Trophoblast cell (in vitro differentiated cells and primary cell): Measurements from ENCODE around the gene TNS3.
A peak's percentile ranks its signal among the peaks of the same experiment; 100 is the strongest.

Experiments used
- DNase-seq, 2 donors: peaks; one replicate each; pipeline ENCODE4 v3.0.0-alpha.2; 2016
- H2AFZ ChIP-seq: 2 replicates; pipeline ENCODE4 v1.6.1; 2013; ENCODE audit warnings: low read length, moderate library complexity, mild to moderate bottlenecking; ENCODE audit not compliant: insufficient read depth, poor library complexity
- H2AK5ac ChIP-seq: 2 replicates; pipeline ENCODE4 v1.6.1; 2013; ENCODE audit warnings: mild to moderate bottlenecking, low read length
- H2BK120ac ChIP-seq: 2 replicates; pipeline ENCODE4 v1.6.1; 2013; ENCODE audit warnings: low read length, mild to moderate bottlenecking, moderate library complexity; ENCODE audit not compliant: insufficient read depth, poor library complexity
- H2BK12ac ChIP-seq: 2 replicates; pipeline ENCODE4 v1.6.1; 2013; ENCODE audit warnings: mild to moderate bottlenecking, low read length, moderate library complexity
- H2BK5ac ChIP-seq: 2 replicates; pipeline ENCODE4 v1.6.1; 2013; ENCODE audit warnings: low read length, low read depth, moderate library complexity, mild to moderate bottlenecking; ENCODE audit not compliant: poor library complexity
- H3K14ac ChIP-seq: 2 replicates; pipeline ENCODE4 v1.6.1; 2013; ENCODE audit warnings: mild to moderate bottlenecking, low read length
- H3K18ac ChIP-seq: 2 replicates; pipeline ENCODE4 v1.6.1; 2013; ENCODE audit warnings: mild to moderate bottlenecking, low read length
- H3K23ac ChIP-seq: 2 replicates; pipeline ENCODE4 v1.6.1; 2013; ENCODE audit warnings: low read length
- H3K27ac ChIP-seq: 2 replicates; pipeline ENCODE4 v1.5.1; 2013; ENCODE audit warnings: low read depth, mild to moderate bottlenecking, inconsistent platforms, low read length, moderate library complexity
- H3K27me3 ChIP-seq: 2 replicates; pipeline ENCODE4 v1.6.1; 2013; ENCODE audit warnings: inconsistent platforms, mild to moderate bottlenecking, low read length, moderate library complexity; ENCODE audit not compliant: insufficient read depth
- H3K36me3 ChIP-seq, 2 experiments: 1 replicate in 1 of 2; 2 replicates in 1 of 2; pipeline ENCODE4 v1.6.1; 2013; ENCODE audit warnings: low read length in 2 of 2, mild to moderate bottlenecking in 2 of 2, moderate library complexity in 1 of 2; ENCODE audit not compliant: insufficient read depth in 2 of 2, control insufficient read depth in 1 of 2
- H3K4ac ChIP-seq: 2 replicates; pipeline ENCODE4 v1.6.1; 2013; ENCODE audit warnings: low read depth, mild to moderate bottlenecking, low read length, moderate library complexity
- H3K4me1 ChIP-seq, 2 experiments: 1 replicate in 1 of 2; 2 replicates in 1 of 2; pipeline ENCODE4 v1.6.1; 2013; ENCODE audit warnings: low read length in 2 of 2, mild to moderate bottlenecking in 2 of 2, moderate library complexity in 1 of 2; ENCODE audit not compliant: insufficient read depth in 2 of 2, control insufficient read depth in 1 of 2
- H3K4me2 ChIP-seq: 2 replicates; pipeline ENCODE4 v1.6.1; 2013; ENCODE audit warnings: inconsistent platforms, mild to moderate bottlenecking, low read length, moderate library complexity
- H3K4me3 ChIP-seq: 2 replicates; pipeline ENCODE4 v1.5.1; 2013; ENCODE audit warnings: mild to moderate bottlenecking, low read depth, low read length, inconsistent platforms
- H3K79me1 ChIP-seq: one replicate; pipeline ENCODE4 v1.6.1; 2013; ENCODE audit warnings: low read length
- H3K79me2 ChIP-seq: 2 replicates; pipeline ENCODE4 v1.6.1; 2013; ENCODE audit warnings: low read length, mild to moderate bottlenecking; ENCODE audit not compliant: control insufficient read depth, insufficient read depth, poor library complexity
- H3K9ac ChIP-seq: 2 replicates; pipeline ENCODE4 v1.6.1; 2013; ENCODE audit warnings: mild to moderate bottlenecking, low read length
- H3K9me3 ChIP-seq: 2 replicates; pipeline ENCODE4 v1.6.1; 2013; ENCODE audit warnings: low read depth, mild to moderate bottlenecking, control low read depth, inconsistent platforms, low read length; ENCODE audit not compliant: insufficient read depth
- H4K12ac ChIP-seq: 2 replicates; pipeline ENCODE4 v1.6.1; 2013; ENCODE audit warnings: low read depth, mild to moderate bottlenecking, low read length, moderate library complexity
- H4K8ac ChIP-seq: 2 replicates; pipeline ENCODE4 v1.6.1; 2013; ENCODE audit warnings: low read depth, mild to moderate bottlenecking, low read length, moderate library complexity
- H4K91ac ChIP-seq: one replicate; pipeline ENCODE4 v1.6.1; 2013; ENCODE audit warnings: low read depth, mild to moderate bottlenecking, low read length, moderate library complexity
- WGBS: extraction: QIAGEN DNeasy Blood & Tissue Kit; methylation state at CpG from one replicate; pipeline ENCODE4 v1.1.7; 2013; ENCODE audit warnings: missing lambda C conversion rate; ENCODE audit not compliant: insufficient read length, insufficient coverage; ENCODE audit errors: extremely low coverage; 5-methylcytosine and 5-hydroxymethylcytosine counted together

The TNS3 gene

GRCh38 chr7:47596502-47597202, 14.7 kb upstream of the TNS3 start:
- H4K12ac ChIP-seq: no peak overlapping the region
- no peak overlapping the region for H3K14ac ChIP-seq
- no peaks in the 10 kb centered on the region for H3K27me3 ChIP-seq
- peaks cover 2% of the 10 kb centered on the region for H3K79me2 ChIP-seq
- H3K4me1 ChIP-seq: peaks cover 5 to 7% of the 10 kb centered on the region in 2 experiments
- DNase-seq: no peak
- no peak overlapping the region for H3K18ac ChIP-seq
- no peak overlapping the region for H2BK5ac ChIP-seq
- H3K36me3 ChIP-seq: peaks cover 0 to 4% of the 10 kb centered on the region in 2 experiments
- H2BK120ac ChIP-seq: no peak overlapping the region
- H4K8ac ChIP-seq: no peak overlapping the region
- H2BK12ac ChIP-seq: no peak overlapping the region
- H3K4me2 ChIP-seq: no peak overlapping the region
- no peak overlapping the region for H3K27ac ChIP-seq
- H3K4ac ChIP-seq: no peak overlapping the region
- H3K4me3 ChIP-seq: no peak overlapping the region
- H3K9ac ChIP-seq: no peak overlapping the region
- H2AFZ ChIP-seq: no peak overlapping the region
- WGBS: no CpG with 5 or more reads among the region's 12 CpGs
- H4K91ac ChIP-seq: no peak overlapping the region
- peaks cover 19% of the 10 kb centered on the region for H3K9me3 ChIP-seq
- no peak overlapping the region for H3K23ac ChIP-seq
- peaks cover 9% of the 10 kb centered on the region for H3K79me1 ChIP-seq
- no peak overlapping the region for H2AK5ac ChIP-seq

GRCh38 chr7:47594406-47594805, 12.5 kb upstream of the TNS3 start:
- Histone ChIP-seq H3K36me3 (peaks cover 0 to 4% of the 10 kb centered on the region in 2 experiments), H2AFZ (no peak overlapping the region), H2BK5ac (no peak overlapping the region), H3K9ac (no peak overlapping the region), H3K18ac (no peak overlapping the region), H3K27ac (no peak overlapping the region), H3K9me3 (peaks cover 20% of the 10 kb centered on the region), H2AK5ac (peak overlapping the region; percentile 73), H3K79me1 (peaks cover 20% of the 10 kb centered on the region), H3K14ac (no peak overlapping the region), H2BK12ac (peak overlapping the region; percentile 65), H3K4ac (no peak overlapping the region), H4K12ac (no peak overlapping the region), H2BK120ac (peak overlapping the region; percentile 34), H3K4me2 (no peak overlapping the region), H3K4me1 (peaks cover 10 to 18% of the 10 kb centered on the region in 2 experiments), H3K79me2 (peaks cover 2% of the 10 kb centered on the region), H3K4me3 (no peak overlapping the region), H4K91ac (peak overlapping the region; percentile 31), H3K23ac (no peak overlapping the region), H4K8ac (no peak overlapping the region), H3K27me3 (no peaks in the 10 kb centered on the region)
- DNase-seq: no peak
- no CpG with 5 or more reads among the region's 3 CpGs for WGBS

- Histone ChIP-seq H3K9ac (no peak overlapping the region), H3K27ac (peak overlapping the region; percentile 85), H3K4ac (no peak overlapping the region), H3K14ac (peak overlapping the region; percentile 43), H2BK120ac (peak overlapping the region; percentile 81), H3K18ac (peak overlapping the region; percentile 18), H3K27me3 (no peaks in the 10 kb centered on the region), H3K79me2 (peaks cover 2% of the 10 kb centered on the region), H4K12ac (no peak overlapping the region), H2AK5ac (peak overlapping the region; percentile 6), H3K79me1 (peaks cover 29% of the 10 kb centered on the region), H3K23ac (no peak overlapping the region), H3K4me1 (peaks cover 18 to 30% of the 10 kb centered on the region in 2 experiments), H3K9me3 (peaks cover 9% of the 10 kb centered on the region), H3K4me3 (no peak overlapping the region), H3K4me2 (peak overlapping the region; percentile 36), H4K8ac (peak overlapping the region; percentile 12), H2BK12ac (peak overlapping the region; percentile 72), H3K36me3 (peaks cover 0 to 2% of the 10 kb centered on the region in 2 experiments), H4K91ac (peak overlapping the region; percentile 83), H2BK5ac (peak overlapping the region; percentile 73), H2AFZ (no peak overlapping the region)
- DNase-seq: peak; percentile 64 to 82
- no CpG with 5 or more reads among the region's 17 CpGs for WGBS
These were observed 10.0 kb upstream of the TNS3 start for GRCh38 chr7:47591655-47592572.

GRCh38 chr7:47591089-47591654, 9.3 kb upstream of the TNS3 start:
- Histone ChIP-seq H3K18ac (peak overlapping the region; percentile 55), H3K4me1 (peaks cover 18 to 31% of the 10 kb centered on the region in 2 experiments), H3K79me2 (peaks cover 2% of the 10 kb centered on the region), H3K4me2 (peak overlapping the region; percentile 36), H3K14ac (peak overlapping the region; percentile 76), H3K4me3 (no peak overlapping the region), H3K27me3 (no peaks in the 10 kb centered on the region), H3K27ac (peak overlapping the region; percentile 85), H2BK120ac (peak overlapping the region; percentile 81), H2BK12ac (peak overlapping the region; percentile 70), H3K23ac (no peak overlapping the region), H2AFZ (no peak overlapping the region), H3K4ac (no peak overlapping the region), H4K91ac (peak overlapping the region; percentile 62), H3K9ac (no peak overlapping the region), H4K12ac (no peak overlapping the region), H3K9me3 (peaks cover 4% of the 10 kb centered on the region), H3K36me3 (no peaks in the 10 kb centered on the region), H3K79me1 (peaks cover 29% of the 10 kb centered on the region), H2AK5ac (peak overlapping the region; percentile 42), H4K8ac (peak overlapping the region; percentile 1), H2BK5ac (peak overlapping the region; percentile 48)
- DNase-seq: peak in 1 of 2 donors; percentile 41
- whole genome bisulfite sequencing: no CpG with 5 or more reads among the region's 8 CpGs
